Keratinocyte (primary cell): Measurements from ENCODE around the gene PIEZO1. TPM values are rescaled to one million over a fixed set of nuclear protein-coding genes. Genes with fewer than 3 reads are reported as not detected.

Experiments used
- DNase-seq: peaks from one replicate; pipeline ENCODE4 v3.0.0-alpha.2; 2011; ENCODE audit warnings: low read depth, missing footprints, low spot score
- FAIRE-seq: peaks from 2 replicates; lab custom pipeline; 2011; peaks lifted over from hg19 to GRCh38; lab: Jason Lieb, UNC
- H2AFZ ChIP-seq: 2 replicates; pipeline ENCODE4 v1.6.0; 2012; ENCODE audit warnings: low read length, control low read depth, inconsistent platforms; ENCODE audit not compliant: control insufficient read depth
- H3K27ac ChIP-seq: 2 replicates; pipeline ENCODE4 v1.5.1; 2011; ENCODE audit warnings: low read length; ENCODE audit not compliant: control insufficient read depth, insufficient read depth
- H3K27me3 ChIP-seq: 3 replicates; pipeline ENCODE4 v1.6.0; 2011; ENCODE audit warnings: low read length; ENCODE audit not compliant: control insufficient read depth, insufficient read depth; ENCODE audit errors: extremely low read depth
- H3K36me3 ChIP-seq, 2 experiments: 2 replicates in 1 of 2; 3 replicates in 1 of 2; pipeline ENCODE4 v1.5.1; 2011; ENCODE audit warnings: low read length in 2 of 2, mild to moderate bottlenecking in 1 of 2; ENCODE audit not compliant: control insufficient read depth in 2 of 2, insufficient read depth in 2 of 2; ENCODE audit errors: extremely low read depth in 1 of 2
- H3K4me1 ChIP-seq: 3 replicates; pipeline ENCODE4 v1.5.1; 2011; ENCODE audit warnings: low read length; ENCODE audit not compliant: control insufficient read depth, insufficient read depth; ENCODE audit errors: extremely low read depth
- H3K4me2 ChIP-seq: 3 replicates; pipeline ENCODE4 v1.6.0; 2011; ENCODE audit warnings: low read depth, low read length; ENCODE audit not compliant: control insufficient read depth, insufficient read depth; ENCODE audit errors: extremely low read depth
- H3K4me3 ChIP-seq, 3 experiments: fragments of 200-600 bp in 1 of 3; sonication (generic) in 1 of 3; 2 replicates in 2 of 3; 3 replicates in 1 of 3; pipeline ENCODE4 v1.5.1; 2011 to 2016; ENCODE audit warnings: low read length in 3 of 3, mild to moderate bottlenecking in 3 of 3, control low read depth in 2 of 3, inconsistent platforms in 1 of 3, low read depth in 1 of 3, mixed read lengths in 1 of 3, mixed run types in 1 of 3, moderate library complexity in 1 of 3; ENCODE audit not compliant: control insufficient read depth in 2 of 3, insufficient read depth in 2 of 3; ENCODE audit errors: extremely low read depth in 1 of 3
- H3K79me2 ChIP-seq: 2 replicates; pipeline ENCODE4 v1.6.0; 2012; ENCODE audit warnings: low read length; ENCODE audit not compliant: control insufficient read depth, insufficient read depth
- H3K9ac ChIP-seq: 3 replicates; pipeline ENCODE4 v1.6.0; 2011; ENCODE audit warnings: low read length; ENCODE audit not compliant: control insufficient read depth, insufficient read depth; ENCODE audit errors: extremely low read depth
- H3K9me1 ChIP-seq: 3 replicates; pipeline ENCODE4 v1.6.0; 2011; ENCODE audit warnings: low read length; ENCODE audit not compliant: control insufficient read depth, insufficient read depth; ENCODE audit errors: extremely low read depth
- H3K9me3 ChIP-seq: 2 replicates; pipeline ENCODE4 v1.5.1; 2012; ENCODE audit warnings: low read depth, low read length; ENCODE audit not compliant: control insufficient read depth
- H4K20me1 ChIP-seq: 3 replicates; pipeline ENCODE4 v1.6.0; 2011; ENCODE audit warnings: low read length; ENCODE audit not compliant: control insufficient read depth, insufficient read depth; ENCODE audit errors: extremely low read depth
- CTCF ChIP-seq, 3 experiments: IDR thresholded peaks in 1 of 3; conservative IDR thresholded peaks in 1 of 3; optimal IDR thresholded peaks in 1 of 3; 2 replicates in 2 of 3; 3 replicates in 1 of 3; pipeline versions ENCODE3 to v1.5.1; 2011; ENCODE audit warnings: low read length in 3 of 3, mild to moderate bottlenecking in 3 of 3, moderate library complexity in 2 of 3, control low read depth in 1 of 3, inconsistent platforms in 1 of 3; ENCODE audit not compliant: insufficient read depth in 2 of 3; ENCODE audit errors: extremely low read depth in 1 of 3
- EZH2 ChIP-seq: IDR thresholded peaks from one replicate; pipeline ENCODE4 v1.6.1; 2012; ENCODE audit warnings: inconsistent platforms, mild to moderate bottlenecking, low read length, moderate library complexity
- dilution Hi-C: fragments of 300-500 bp; cut with MboI; formaldehyde crosslinking; loops from one replicate; pipeline ENCODE4 v1.7.0; 2020; ENCODE audit warnings: low sequenced_read_pairs; ENCODE audit not compliant: extremely low pct_ligation_motif_present
- polyA plus RNA-seq, 5 experiments: library from polyadenylated mRNA; depleted of rRNA in 3 of 5; stranded (reverse) in 3 of 5; stranded (forward) in 1 of 5; unstranded in 1 of 5; fragments of >200 nt; gene quantifications; 1 replicate in 1 of 5; 2 replicates in 3 of 5; 3 replicates in 1 of 5; pipeline versions ENCODE4 v1.2.1 to v1.2.3, GENCODE V29; 2011 to 2012; ENCODE audit warnings: missing spikeins in 2 of 5, low read depth in 1 of 5, low replicate concordance in 1 of 5

Gene PIEZO1
- polyA plus RNA-seq, 1 donor (not counting 4 experiments of a cell fraction or from before 2014, with no cell fraction given), result 62.8 TPM

- DNase-seq (no peak), FAIRE-seq (no peak)
- H3K4me1 ChIP-seq, result no peaks in the 10 kb centered on the region
- no peaks in the 10 kb centered on the region for H3K9me3 ChIP-seq
- H3K9ac ChIP-seq, result no peak overlapping the region
- no peaks in the 10 kb centered on the region for H3K79me2 ChIP-seq
- dilution Hi-C loops, result no loop called here
- no peaks in the 10 kb centered on the region for H3K9me1 ChIP-seq
- H3K4me3 ChIP-seq, result no peak overlapping the region
- TF ChIP-seq CTCF (optimal IDR thresholded peaks at IDR 0.05 in 1 of 3, IDR thresholded peaks at IDR 0.05 in 1 of 3, conservative IDR thresholded peaks at IDR 0.05 in 1 of 3; ENCODE audit: extremely low read depth in 1 of 3, insufficient read depth in 2 of 3, low read length in 3 of 3) (no peak), EZH2 (no peak)
- peaks cover 2 to 4% of the 10 kb centered on the region in 2 experiments for H3K36me3 ChIP-seq
- H2AFZ ChIP-seq, result no peak overlapping the region
- H4K20me1 ChIP-seq, result no peaks in the 10 kb centered on the region
- H3K27me3 ChIP-seq, result peaks cover 9% of the 10 kb centered on the region
- H3K4me2 ChIP-seq, result no peak overlapping the region
- H3K27ac ChIP-seq, result no peak overlapping the region
Measured at GRCh38 chr16:88699180-88699579, 85.8 kb downstream of the PIEZO1 start.

GRCh38 chr16:88698646-88699045 lies 86.4 kb downstream of the PIEZO1 start:
- Histone ChIP-seq H3K9me1 (no peaks in the 10 kb centered on the region), H3K4me3 (no peak overlapping the region), H3K27ac (no peak overlapping the region), H3K27me3 (peaks cover 14% of the 10 kb centered on the region), H3K36me3 (peaks cover 2 to 4% of the 10 kb centered on the region in 2 experiments), H3K9ac (no peak overlapping the region), H3K4me2 (no peak overlapping the region), H3K4me1 (no peaks in the 10 kb centered on the region), H4K20me1 (no peaks in the 10 kb centered on the region), H3K9me3 (no peaks in the 10 kb centered on the region), H2AFZ (no peak overlapping the region), H3K79me2 (no peaks in the 10 kb centered on the region)
- dilution Hi-C loops, result no loop called here
- TF ChIP-seq CTCF (optimal IDR thresholded peaks at IDR 0.05 in 1 of 3, IDR thresholded peaks at IDR 0.05 in 1 of 3, conservative IDR thresholded peaks at IDR 0.05 in 1 of 3; ENCODE audit: extremely low read depth in 1 of 3, insufficient read depth in 2 of 3, low read length in 3 of 3) (no peak), EZH2 (no peak)
- FAIRE-seq, result no peak
- no peak for DNase-seq
